ENCODE data around the gene MYO10.

- TF ChIP-seq ELF4 (IDR thresholded peaks at IDR 0.05), result no peak
- TF ChIP-seq ARNT (IDR thresholded peaks at IDR 0.05), result no peak
- no peak for TF ChIP-seq FOXK2 (IDR thresholded peaks at IDR 0.05)
- TF ChIP-seq FOXA1 (IDR thresholded peaks at IDR 0.05), result no peak
- no peak for TF ChIP-seq SP1 (IDR thresholded peaks at IDR 0.05)
- no peak for TF ChIP-seq TARDBP (IDR thresholded peaks at IDR 0.05)
- TF ChIP-seq SUZ12 (IDR thresholded peaks at IDR 0.05), result no peak
- TF ChIP-seq CTBP1 (IDR thresholded peaks at IDR 0.05; ENCODE audit: borderline replicate concordance), result no peak
- no peak for TF ChIP-seq ZNF384 (IDR thresholded peaks at IDR 0.05)
- no peak for TF ChIP-seq HDGF (IDR thresholded peaks at IDR 0.05; ENCODE audit: borderline replicate concordance)
- no peak for TF ChIP-seq NFRKB (IDR thresholded peaks at IDR 0.05)
- no peak for TF ChIP-seq BHLHE40 (IDR thresholded peaks at IDR 0.05; ENCODE audit: borderline replicate concordance)
- no peak for TF ChIP-seq FOXM1 (IDR thresholded peaks at IDR 0.05; ENCODE audit: borderline replicate concordance)
- peak; percentile 61 for TF ChIP-seq PKNOX1 (IDR thresholded peaks at IDR 0.05)
Observed at GRCh38 chr5:16721151-16722096, 214.7 kb downstream of the MYO10 start.
